PC-9 (cell line): ENCODE measurements around the gene ALG14. TPM values are rescaled to one million over a fixed set of nuclear protein-coding genes. Genes with fewer than 3 reads are reported as not detected.
A peak's percentile ranks its signal among the peaks of the same experiment; 100 is the strongest.

Experiments
- BruUV-seq: library from RNA; stranded (reverse); fragments of 400-500 nt; replicated peaks from 2 replicates; lab custom pipeline; 2021; lab: Mats Ljungman, UMichigan
- CTCF ChIA-PET: fragments of 300-600 bp; sonication (Branson Sonifier 250); formaldehyde crosslinking; loops from one replicate; lab custom pipeline; 2022; ENCODE audit warnings: antibody characterized with exemption; lab: Charles Lee
- POLR2A ChIA-PET: fragments of 300-600 bp; sonication (Branson Sonifier 250); formaldehyde crosslinking; loops from one replicate; lab custom pipeline; 2022; ENCODE audit warnings: antibody characterized with exemption; ENCODE audit not compliant: unreplicated experiment; lab: Charles Lee
- DNase-seq, 2 experiments: peaks; one replicate each; pipeline versions ENCODE4 v3.0.0 to v3.0.0-alpha.2; 2015 to 2022; ENCODE audit warnings: mixed read lengths in 1 of 2
- H2AFZ ChIP-seq: fragments of 200-600 bp; sonication (generic); 2 replicates; pipeline ENCODE4 v1.8.1; 2017; ENCODE audit warnings: antibody characterized with exemption
- H3F3A ChIP-seq: fragments of 200-600 bp; sonication (generic); 2 replicates; pipeline ENCODE4 v1.8.1; 2017; ENCODE audit warnings: antibody characterized with exemption, mild to moderate bottlenecking, low read depth; ENCODE audit not compliant: insufficient read depth
- H3K27ac ChIP-seq: fragments of 200-600 bp; sonication (generic); 2 replicates; pipeline ENCODE4 v1.6.1; 2016; ENCODE audit warnings: mixed run types
- H3K27me3 ChIP-seq: fragments of 200-600 bp; sonication (generic); 2 replicates; pipeline ENCODE4 v1.6.1; 2016; ENCODE audit warnings: low read depth, mixed run types; ENCODE audit not compliant: insufficient read depth
- H3K36me3 ChIP-seq: fragments of 200-600 bp; sonication (generic); 2 replicates; pipeline ENCODE4 v1.6.1; 2016; ENCODE audit warnings: low read depth, mixed run types
- H3K4me1 ChIP-seq: fragments of 200-600 bp; sonication (generic); replicated peaks from 2 replicates; pipeline ENCODE4 v1.6.1; 2016; ENCODE audit warnings: mixed run types; ENCODE audit not compliant: insufficient read depth
- H3K4me2 ChIP-seq: fragments of 200-600 bp; sonication (generic); 2 replicates; pipeline ENCODE4 v1.6.1; 2017; ENCODE audit warnings: mixed run types
- H3K4me3 ChIP-seq: fragments of 200-600 bp; sonication (generic); 2 replicates; pipeline ENCODE4 v1.6.1; 2016; ENCODE audit warnings: mixed run types
- H3K79me2 ChIP-seq: fragments of 200-600 bp; sonication (generic); 2 replicates; pipeline ENCODE4 v1.6.1; 2017; ENCODE audit warnings: low read depth, mixed run types
- H3K9me2 ChIP-seq: fragments of 200-600 bp; sonication (generic); 2 replicates; pipeline ENCODE4 v1.8.1; 2017; ENCODE audit warnings: mild to moderate bottlenecking; ENCODE audit not compliant: insufficient read depth
- H3K9me3 ChIP-seq: fragments of 200-600 bp; sonication (generic); 2 replicates; pipeline ENCODE4 v1.8.1; 2016; ENCODE audit warnings: low read depth; ENCODE audit not compliant: insufficient read depth
- H4K20me1 ChIP-seq: fragments of 200-600 bp; sonication (generic); 2 replicates; pipeline ENCODE4 v1.8.1; 2017; ENCODE audit not compliant: insufficient read depth
- CTCF ChIP-seq: fragments of 200-600 bp; sonication (generic); conservative IDR thresholded peaks from 2 replicates; pipeline ENCODE4 v1.6.1; 2017; ENCODE audit warnings: mixed run types, antibody characterized with exemption, mild to moderate bottlenecking, moderate library complexity
- EZH2 ChIP-seq: fragments of 200-600 bp; sonication (generic); IDR thresholded peaks from 2 replicates; pipeline ENCODE4 v1.8.0; 2017; ENCODE audit warnings: antibody characterized with exemption, low read depth
- intact Hi-C: fragments of 100-400 bp; cut with micrococcal nuclease; formaldehyde crosslinking; loops from one replicate; pipeline ENCODE4 v1.10.0; 2022; ENCODE audit not compliant: unreplicated experiment
- total RNA-seq: library from RNA; stranded (reverse); gene quantifications from 2 replicates; pipeline ENCODE4 v1.2.3, GENCODE V29; 2021

Gene ALG14
- total RNA-seq, 1 experiment from 2014 or later: 8.6 TPM

GRCh38 chr1:95116580-95117206 is 43.9 kb upstream of the ALG14 start:
- Histone ChIP-seq H3K36me3 (no peaks in the 10 kb centered on the region), H3K4me2 (peak overlapping the region; percentile 97), H3K9me2 (no peaks in the 10 kb centered on the region), H3K4me3 (peak overlapping the region; percentile 83), H3K27ac (peak overlapping the region; percentile 23), H3K27me3 (no peaks in the 10 kb centered on the region), H3K4me1 (peaks cover 29% of the 10 kb centered on the region), H2AFZ (peak overlapping the region; percentile 98), H3K9me3 (no peaks in the 10 kb centered on the region), H3F3A (peaks cover 18% of the 10 kb centered on the region; the same call in 1 of the 2 replicates), H4K20me1 (no peaks in the 10 kb centered on the region), H3K79me2 (peaks cover 17% of the 10 kb centered on the region)
- intact Hi-C loops: loop anchor here (1.0 to 2.0 kb wide), 2 partner anchors 43 to 116 kb away; no protein-coding TSS in a partner anchor
- DNase-seq: peak; percentile 71 to 80
- CTCF ChIA-PET: interaction anchor here (0.6 to 0.7 kb wide), 2 partner anchors 36 to 119 kb away, joined by 4 read pairs; no protein-coding TSS in a partner anchor
- POLR2A ChIA-PET: interaction anchor here (0.6 to 0.7 kb wide), 3 partner anchors 43 to 141 kb away, joined by 3 to 9 read pairs (median 5); no protein-coding TSS in a partner anchor
- no TSS peak for BruUV-seq
- peak; percentile 92 for TF ChIP-seq CTCF
- TF ChIP-seq EZH2: no peak

GRCh38 chr1:95115708-95116137 is 43.0 kb upstream of the ALG14 start:
- H3K9me3 ChIP-seq: no peaks in the 10 kb centered on the region
- H3K4me2 ChIP-seq: peak overlapping the region; percentile 97; the same call in 1 of the 2 replicates
- H3K4me3 ChIP-seq: no peak overlapping the region
- H4K20me1 ChIP-seq: no peaks in the 10 kb centered on the region
- H3K79me2 ChIP-seq: peaks cover 17% of the 10 kb centered on the region
- no peaks in the 10 kb centered on the region for H3K27me3 ChIP-seq
- no peak overlapping the region for H3K27ac ChIP-seq
- CTCF ChIA-PET: interaction anchor here (0.6 kb wide), 2 partner anchors 18 to 32 kb away, joined by 3 read pairs; no protein-coding TSS in a partner anchor
- peaks cover 29% of the 10 kb centered on the region for H3K4me1 ChIP-seq
- TF ChIP-seq CTCF (no peak), EZH2 (no peak)
- no peaks in the 10 kb centered on the region for H3K9me2 ChIP-seq
- intact Hi-C loops: loop anchor here (1.0 to 2.0 kb wide), 2 partner anchors 42 to 117 kb away; no protein-coding TSS in a partner anchor
- no peak for DNase-seq
- no peak overlapping the region for H2AFZ ChIP-seq
- H3F3A ChIP-seq: peaks cover 18% of the 10 kb centered on the region; the same call in 1 of the 2 replicates
- no peaks in the 10 kb centered on the region for H3K36me3 ChIP-seq
- POLR2A ChIA-PET: interaction anchor here (0.6 to 0.7 kb wide), 4 partner anchors 108 to 1141 kb away, joined by 3 to 5 read pairs (median 4); no protein-coding TSS in a partner anchor
- BruUV-seq: no TSS peak

- Histone ChIP-seq H3K79me2 (peaks cover 9% of the 10 kb centered on the region), H2AFZ (no peak overlapping the region), H3F3A (peaks cover 18% of the 10 kb centered on the region; the same call in 1 of the 2 replicates), H3K27me3 (no peaks in the 10 kb centered on the region), H3K9me2 (no peaks in the 10 kb centered on the region), H3K4me1 (peaks cover 22% of the 10 kb centered on the region), H3K36me3 (no peaks in the 10 kb centered on the region), H3K4me2 (no peak overlapping the region), H4K20me1 (no peaks in the 10 kb centered on the region), H3K9me3 (no peaks in the 10 kb centered on the region), H3K4me3 (no peak overlapping the region), H3K27ac (no peak overlapping the region)
- POLR2A ChIA-PET: interaction anchor here (0.6 kb wide), 1 partner anchor 428 kb away, joined by 3 read pairs; no protein-coding TSS in a partner anchor
- CTCF ChIA-PET: no interaction called here
- intact Hi-C loops: no loop called here
- TF ChIP-seq EZH2: no peak
- TF ChIP-seq CTCF: no peak
- DNase-seq: no peak
- BruUV-seq: no TSS peak
Measured at GRCh38 chr1:95113684-95114083, 40.9 kb upstream of the ALG14 start.
